Upper lobe of left lung (tissue), 4 donors: ENCODE results near the gene GPR17.

ENCODE experiments used
- CTCF ChIP-seq, 6 experiments: fragments of 450-650 bp in 4 of 6; fragments of 200-600 bp in 2 of 6; sonication (generic) in 2 of 6; IDR thresholded peaks; one replicate each; pipeline ENCODE4 v1.5.1; 2016 to 2019; ENCODE audit warnings: antibody characterized with exemption in 6 of 6
- EP300 ChIP-seq, 4 donors: sonication (generic); formaldehyde crosslinking; IDR thresholded peaks; one replicate each; pipeline ENCODE4 v1.5.1; 2017; ENCODE audit warnings: antibody characterized with exemption in 4 of 4, control low read depth in 2 of 4
- POLR2A ChIP-seq, 4 donors: fragments of 450-650 bp; IDR thresholded peaks; one replicate each; pipeline ENCODE4 v1.5.1; 2016 to 2017; ENCODE audit warnings: antibody characterized with exemption in 4 of 4, mild to moderate bottlenecking in 2 of 4
- POLR2AphosphoS5 ChIP-seq, 2 donors: sonication (generic); formaldehyde crosslinking; IDR thresholded peaks; one replicate each; pipeline ENCODE4 v1.5.1; 2017; ENCODE audit warnings: antibody characterized with exemption in 2 of 2

- TF ChIP-seq POLR2A (IDR thresholded peaks at IDR 0.05) (peak in 2 of 4 donors; percentile 32 to 43), CTCF (IDR thresholded peaks at IDR 0.05) (peak; percentile 28 to 90 (median 62)), EP300 (IDR thresholded peaks at IDR 0.05) (no peak), POLR2AphosphoS5 (IDR thresholded peaks at IDR 0.05) (peak; percentile 36 to 37)
Observed at GRCh38 chr2:127701651-127702394, 55.9 kb downstream of the GPR17 start.
